PC-3 (cell line): ENCODE results near the gene TEAD1. TPM values are rescaled to one million over a fixed set of nuclear protein-coding genes. Genes with fewer than 3 reads are reported as not detected.

Source experiments
- ATAC-seq: fragments of 200-7000 bp; cut with Tn5 transposase; 2 replicates; pipeline ENCODE4 v1.9.1; 2020; ENCODE audit warnings: mild to moderate bottlenecking, moderate library complexity
- BruUV-seq: library from RNA; stranded (reverse); fragments of 400-500 nt; replicated peaks from 2 replicates; lab custom pipeline; 2021; lab: Mats Ljungman, UMichigan
- CTCF ChIA-PET: fragments of 300-600 bp; sonication (Branson Sonifier 250); formaldehyde crosslinking; loops from one replicate; lab custom pipeline; 2022; ENCODE audit warnings: antibody characterized with exemption; lab: Charles Lee
- POLR2A ChIA-PET: fragments of 300-600 bp; sonication (Branson Sonifier 250); formaldehyde crosslinking; loops from one replicate; lab custom pipeline; 2022; ENCODE audit warnings: antibody characterized with exemption; ENCODE audit not compliant: unreplicated experiment; lab: Charles Lee
- DNase-seq: peaks from one replicate; pipeline ENCODE4 v3.0.0-alpha.2; 2015
- H2AFZ ChIP-seq: fragments of 300-600 bp; sonication (generic); 2 replicates; pipeline ENCODE4 v1.6.0; 2016; ENCODE audit warnings: antibody characterized with exemption, low read length
- H3F3A ChIP-seq: fragments of 300-600 bp; sonication (generic); one replicate; pipeline ENCODE4 v1.6.0; 2017; ENCODE audit warnings: antibody characterized with exemption, low read length, control low read depth, mild to moderate bottlenecking; ENCODE audit not compliant: unreplicated experiment
- H3K27ac ChIP-seq: fragments of 300-600 bp; sonication (generic); 2 replicates; pipeline ENCODE4 v1.5.1; 2016; ENCODE audit warnings: mild to moderate bottlenecking, low read length
- H3K27me3 ChIP-seq: fragments of 300-600 bp; sonication (generic); 2 replicates; pipeline ENCODE4 v1.6.1; 2016; ENCODE audit warnings: low read length, mixed read lengths
- H3K36me3 ChIP-seq: fragments of 300-600 bp; sonication (generic); 2 replicates; pipeline ENCODE4 v1.6.1; 2016; ENCODE audit warnings: low read depth, mixed run types, low read length, mixed read lengths
- H3K4me1 ChIP-seq: fragments of 300-600 bp; sonication (generic); 2 replicates; pipeline ENCODE4 v1.5.1; 2016; ENCODE audit warnings: low read length; ENCODE audit not compliant: insufficient read depth
- H3K4me2 ChIP-seq: fragments of 300-600 bp; sonication (generic); 2 replicates; pipeline ENCODE4 v1.6.0; 2016; ENCODE audit warnings: low read length
- H3K4me3 ChIP-seq: fragments of 300-600 bp; sonication (generic); 2 replicates; pipeline ENCODE4 v1.5.1; 2016; ENCODE audit warnings: mild to moderate bottlenecking, low read length, mixed read lengths
- H3K79me2 ChIP-seq: fragments of 300-600 bp; sonication (generic); 2 replicates; pipeline ENCODE4 v1.6.1; 2017; ENCODE audit warnings: low read length, mixed read lengths
- H3K9ac ChIP-seq: fragments of 300-600 bp; sonication (generic); 2 replicates; pipeline ENCODE4 v1.6.0; 2016; ENCODE audit warnings: mild to moderate bottlenecking, low read length
- H3K9me2 ChIP-seq: fragments of 300-600 bp; sonication (generic); replicated peaks from 2 replicates; pipeline ENCODE4 v1.6.1; 2016; ENCODE audit warnings: mixed run types, low read length, mixed read lengths
- H3K9me3 ChIP-seq: fragments of 300-600 bp; sonication (generic); 2 replicates; pipeline ENCODE4 v1.6.1; 2016; ENCODE audit warnings: low read length, mixed read lengths
- H4K20me1 ChIP-seq: fragments of 300-600 bp; sonication (generic); 2 replicates; pipeline ENCODE4 v1.6.1; 2016; ENCODE audit warnings: low read length, mixed read lengths
- EZH2 ChIP-seq: fragments of 300-600 bp; sonication (generic); IDR thresholded peaks from one replicate; pipeline ENCODE4 v1.6.1; 2017; ENCODE audit warnings: antibody characterized with exemption, mild to moderate bottlenecking, low read length; ENCODE audit not compliant: unreplicated experiment
- EZH2phosphoT487 ChIP-seq: fragments of 300-600 bp; sonication (generic); IDR thresholded peaks from 2 replicates; pipeline ENCODE4 v1.6.1; 2018; ENCODE audit warnings: mild to moderate bottlenecking, antibody characterized with exemption, low read length, borderline replicate concordance
- intact Hi-C: fragments of 100-400 bp; cut with micrococcal nuclease; formaldehyde crosslinking; loops from 2 replicates; pipeline ENCODE4 v1.9.0; 2023
- total RNA-seq: library from RNA; depleted of rRNA; stranded (reverse); fragments of >200 nt; gene quantifications from 2 replicates; pipeline ENCODE4 v1.2.3, GENCODE V29; 2014
- TF ChIP-seq, protein P1 (sequence below): fragments of 300-600 bp; sonication (generic); conservative IDR thresholded peaks from 2 replicates; pipeline ENCODE4 v1.5.1; 2017; ENCODE audit warnings: antibody characterized with exemption, low read depth, mild to moderate bottlenecking, low read length

Gene TEAD1
- total RNA-seq, 1 experiment from 2014 or later: 70.2 TPM

DNA sequence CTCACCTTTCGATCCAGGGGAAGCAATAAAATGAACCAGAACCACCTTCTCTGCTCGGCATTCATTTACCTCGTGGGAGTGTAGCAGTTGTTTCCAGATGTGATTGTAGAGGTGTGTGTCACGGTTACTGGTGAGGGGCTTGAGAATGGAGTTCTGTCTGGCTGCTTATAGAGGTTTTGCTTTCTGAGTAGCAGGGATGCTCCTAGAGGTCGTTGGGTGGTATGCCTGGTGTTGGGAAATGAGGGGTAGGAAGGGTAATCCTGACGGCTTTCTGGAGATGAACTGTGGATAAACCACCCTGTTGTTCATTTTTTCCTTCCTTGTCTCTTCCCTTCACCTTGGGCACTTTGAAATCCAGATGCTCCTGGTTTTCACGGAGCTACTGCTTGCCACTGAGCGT, 8.1 kb downstream of the TEAD1 start:
- no peak overlapping the region for H3K9ac ChIP-seq
- ChIA-PET POLR2A (no interaction called here), CTCF (no interaction called here)
- H2AFZ ChIP-seq: no peak overlapping the region
- H3K4me2 ChIP-seq: no peak overlapping the region
- no peak for DNase-seq
- H3K9me3 ChIP-seq: no peaks in the 10 kb centered on the region
- no peak for ATAC-seq
- BruUV-seq: no TSS peak
- peaks cover 99% of the 10 kb centered on the region for H3K79me2 ChIP-seq
- H3F3A ChIP-seq: no peaks in the 10 kb centered on the region
- H3K4me3 ChIP-seq: no peak overlapping the region
- no peaks in the 10 kb centered on the region for H3K27me3 ChIP-seq
- peaks cover 10% of the 10 kb centered on the region; the same call in 1 of the 2 replicates for H3K36me3 ChIP-seq
- TF ChIP-seq, protein P1, sequence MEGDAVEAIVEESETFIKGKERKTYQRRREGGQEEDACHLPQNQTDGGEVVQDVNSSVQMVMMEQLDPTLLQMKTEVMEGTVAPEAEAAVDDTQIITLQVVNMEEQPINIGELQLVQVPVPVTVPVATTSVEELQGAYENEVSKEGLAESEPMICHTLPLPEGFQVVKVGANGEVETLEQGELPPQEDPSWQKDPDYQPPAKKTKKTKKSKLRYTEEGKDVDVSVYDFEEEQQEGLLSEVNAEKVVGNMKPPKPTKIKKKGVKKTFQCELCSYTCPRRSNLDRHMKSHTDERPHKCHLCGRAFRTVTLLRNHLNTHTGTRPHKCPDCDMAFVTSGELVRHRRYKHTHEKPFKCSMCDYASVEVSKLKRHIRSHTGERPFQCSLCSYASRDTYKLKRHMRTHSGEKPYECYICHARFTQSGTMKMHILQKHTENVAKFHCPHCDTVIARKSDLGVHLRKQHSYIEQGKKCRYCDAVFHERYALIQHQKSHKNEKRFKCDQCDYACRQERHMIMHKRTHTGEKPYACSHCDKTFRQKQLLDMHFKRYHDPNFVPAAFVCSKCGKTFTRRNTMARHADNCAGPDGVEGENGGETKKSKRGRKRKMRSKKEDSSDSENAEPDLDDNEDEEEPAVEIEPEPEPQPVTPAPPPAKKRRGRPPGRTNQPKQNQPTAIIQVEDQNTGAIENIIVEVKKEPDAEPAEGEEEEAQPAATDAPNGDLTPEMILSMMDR: no peak
- H3K27ac ChIP-seq: no peak overlapping the region
- H4K20me1 ChIP-seq: peaks cover 43% of the 10 kb centered on the region
- no peaks in the 10 kb centered on the region for H3K9me2 ChIP-seq
- intact Hi-C loops: no loop called here
- H3K4me1 ChIP-seq: peaks cover 80% of the 10 kb centered on the region

- Histone ChIP-seq H3K79me2 (peaks cover 99% of the 10 kb centered on the region), H3K4me2 (no peak overlapping the region), H3K27me3 (no peaks in the 10 kb centered on the region), H3K36me3 (peaks cover 10% of the 10 kb centered on the region; the same call in 1 of the 2 replicates), H4K20me1 (peaks cover 42% of the 10 kb centered on the region), H3K4me3 (no peak overlapping the region), H3K9me2 (no peaks in the 10 kb centered on the region), H3K9ac (no peak overlapping the region), H3K27ac (peak overlapping the region; percentile 85; the same call in 1 of the 2 replicates), H3K9me3 (no peaks in the 10 kb centered on the region), H3K4me1 (peaks cover 80% of the 10 kb centered on the region), H2AFZ (no peak overlapping the region), H3F3A (no peaks in the 10 kb centered on the region)
- TF ChIP-seq EZH2phosphoT487 (no peak), EZH2 (no peak)
- TF ChIP-seq, protein P1: no peak
- no TSS peak for BruUV-seq
- intact Hi-C loops: no loop called here
- CTCF ChIA-PET: no interaction called here
- DNase-seq (no peak), ATAC-seq (no peak)
- POLR2A ChIA-PET: no interaction called here
Measured at GRCh38 chr11:12682737-12683500, 8.7 kb downstream of the TEAD1 start.

- peak overlapping the region; percentile 85 for H3K27ac ChIP-seq
- H3K9me2 ChIP-seq: no peaks in the 10 kb centered on the region
- intact Hi-C loops: no loop called here
- peak; percentile 68 for DNase-seq
- H3K9ac ChIP-seq: no peak overlapping the region
- peaks cover 10% of the 10 kb centered on the region; the same call in 1 of the 2 replicates for H3K36me3 ChIP-seq
- ChIA-PET CTCF (no interaction called here), POLR2A (interaction anchor here (0.7 kb wide), 1 partner anchor 98 kb away, joined by 4 read pairs; no protein-coding TSS in a partner anchor)
- peaks cover 80% of the 10 kb centered on the region for H3K4me1 ChIP-seq
- peaks cover 99% of the 10 kb centered on the region for H3K79me2 ChIP-seq
- H3K27me3 ChIP-seq: no peaks in the 10 kb centered on the region
- peaks cover 40% of the 10 kb centered on the region for H4K20me1 ChIP-seq
- ATAC-seq: no peak
- H3K9me3 ChIP-seq: no peaks in the 10 kb centered on the region
- no TSS peak for BruUV-seq
- TF ChIP-seq EZH2phosphoT487 (no peak), EZH2 (no peak)
- TF ChIP-seq, protein P1: no peak
- peak overlapping the region; percentile 62; the same call in 1 of the 2 replicates for H3K4me2 ChIP-seq
- H3K4me3 ChIP-seq: no peak overlapping the region
- no peaks in the 10 kb centered on the region for H3F3A ChIP-seq
- H2AFZ ChIP-seq: no peak overlapping the region
Measured at GRCh38 chr11:12683874-12684273, 9.7 kb downstream of the TEAD1 start.
